Stimulated activated CD4-positive, alpha-beta T cell treated with anti-CD3 and anti-CD28 coated beads, Interleukin-1b, Interleukin-23, amount 100 ng/mL, for 48 hours (primary cell): ENCODE data around the gene TLE4.

Experiments
- DNase-seq: peaks from one replicate; pipeline ENCODE4 v3.0.0-alpha.2; 2020

TLE4 gene

DNA sequence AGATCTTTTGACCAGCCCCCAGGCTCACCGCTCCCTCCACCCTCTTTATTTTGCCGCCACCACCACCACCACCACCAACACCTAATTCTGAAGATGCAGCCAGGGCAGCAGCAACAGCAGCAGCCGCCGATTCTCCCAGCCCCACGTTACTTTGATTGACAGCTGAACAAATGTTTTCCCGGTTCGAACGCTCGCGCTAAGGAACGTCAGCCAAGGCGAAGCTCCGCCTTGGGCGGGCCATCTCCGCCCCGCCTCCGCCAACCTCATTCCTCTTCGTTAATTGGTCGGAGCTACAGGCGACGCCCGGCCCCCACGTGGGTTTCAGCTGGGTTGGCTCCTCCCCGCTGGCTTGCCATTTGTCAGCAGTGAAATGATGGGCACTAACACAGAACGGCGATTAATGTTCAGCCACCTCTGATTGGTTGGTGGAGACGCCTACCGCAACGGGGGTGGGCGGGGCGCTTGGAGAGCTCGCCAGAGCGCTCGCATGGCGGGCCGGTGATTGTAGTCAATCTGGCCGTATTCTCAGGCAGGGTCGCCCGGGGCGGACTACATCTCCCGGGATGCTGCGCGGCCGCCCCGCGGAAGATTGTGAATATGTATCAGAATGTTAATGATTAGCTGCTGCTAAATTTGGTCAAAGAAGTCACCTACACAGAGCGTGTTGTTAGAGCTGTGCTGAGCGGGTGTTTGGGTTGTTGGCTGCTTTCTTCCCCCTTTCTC is at the start of gene TLE4:
Gene TLE4 (plus strand): TSS at position 657 of the 723 bp plus-strand sequence. CDS start 826 bp downstream, outside the sequence.
- DNase-seq, result peak; percentile 100

DNA sequence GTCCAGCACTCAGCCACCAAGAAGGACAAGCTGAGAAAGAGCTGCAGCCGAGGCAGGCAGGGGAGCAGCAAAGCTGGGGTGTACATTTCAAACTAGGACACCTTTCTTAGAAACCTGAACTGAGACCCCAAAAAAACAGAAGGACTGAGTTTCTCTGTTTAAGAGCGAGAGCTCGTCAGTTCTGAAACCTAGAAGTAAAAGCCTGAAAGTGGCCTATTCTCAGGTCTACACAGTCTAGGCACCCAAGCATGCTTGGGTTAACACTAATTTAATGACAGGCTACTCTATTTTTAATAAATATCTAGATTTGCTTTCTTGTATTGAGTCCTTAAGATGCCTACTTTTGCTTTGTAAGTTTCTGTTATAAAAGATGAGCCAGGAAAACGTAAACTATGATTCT is 49.0 kb upstream of the TLE4 start:
- DNase-seq, result no peak

DNA sequence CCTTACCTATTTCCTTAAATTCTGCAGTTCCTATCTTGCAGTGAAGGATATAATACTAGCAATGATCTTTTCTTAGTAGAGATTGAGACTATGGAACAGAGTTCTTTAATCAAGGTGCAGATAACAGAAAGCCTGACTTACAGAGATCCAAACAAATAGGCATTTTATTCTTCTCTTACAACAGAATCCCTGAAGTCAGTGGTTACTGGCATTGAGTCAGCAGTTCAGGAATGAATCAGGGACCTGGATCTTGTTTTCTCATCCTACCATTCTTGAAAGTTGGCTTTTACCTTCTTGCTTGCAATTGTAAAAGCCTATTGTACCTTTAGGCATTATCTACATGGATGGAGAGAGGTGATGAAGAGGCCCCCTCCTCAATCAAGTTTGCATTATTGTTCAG is 47.5 kb upstream of the TLE4 start:
- no peak for DNase-seq

DNA sequence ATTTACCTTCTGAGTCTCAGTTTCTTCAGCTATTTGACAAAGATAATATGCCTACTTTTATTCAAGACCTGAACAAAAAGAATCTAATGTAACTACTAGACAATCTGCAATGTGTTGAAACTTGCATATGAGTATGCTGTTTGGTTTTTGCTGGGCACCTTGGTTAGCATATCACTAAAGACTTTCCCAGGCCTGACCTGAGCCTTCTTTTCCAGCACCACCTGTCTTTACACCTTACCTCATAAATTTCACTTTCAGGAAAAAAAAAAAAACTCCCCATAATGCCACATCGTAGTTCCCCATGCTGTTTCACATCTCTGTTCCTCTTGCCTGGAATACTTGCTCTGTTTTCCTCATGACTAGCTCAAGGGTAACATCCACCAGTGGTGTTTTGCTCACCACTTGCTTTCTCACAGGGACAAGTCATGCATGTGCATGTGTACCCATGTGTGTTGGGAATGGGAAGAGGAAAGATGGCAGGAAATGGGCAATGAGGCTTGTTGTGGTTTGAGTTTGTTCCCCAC is 45.6 kb upstream of the TLE4 start:
- no peak for DNase-seq

DNA sequence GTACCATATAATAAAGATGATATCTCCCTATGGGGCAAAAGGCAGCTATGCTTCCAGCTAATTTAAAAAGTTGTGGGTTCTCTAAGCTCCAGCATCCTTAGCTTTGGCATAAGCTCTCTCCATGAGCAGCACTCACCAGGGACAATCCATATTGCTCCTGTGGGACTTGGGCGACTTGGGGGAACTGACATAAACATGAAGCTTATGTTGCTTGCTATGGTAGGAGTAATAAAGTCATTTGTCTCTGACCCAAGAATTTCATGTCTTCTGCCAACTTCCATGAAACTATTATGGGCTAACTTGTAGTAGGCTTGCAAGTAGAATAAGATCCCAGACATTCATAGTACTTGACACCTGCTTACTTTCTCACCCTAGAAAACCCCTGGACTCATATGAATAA is 36.2 kb upstream of the TLE4 start:
- DNase-seq, result no peak

DNA sequence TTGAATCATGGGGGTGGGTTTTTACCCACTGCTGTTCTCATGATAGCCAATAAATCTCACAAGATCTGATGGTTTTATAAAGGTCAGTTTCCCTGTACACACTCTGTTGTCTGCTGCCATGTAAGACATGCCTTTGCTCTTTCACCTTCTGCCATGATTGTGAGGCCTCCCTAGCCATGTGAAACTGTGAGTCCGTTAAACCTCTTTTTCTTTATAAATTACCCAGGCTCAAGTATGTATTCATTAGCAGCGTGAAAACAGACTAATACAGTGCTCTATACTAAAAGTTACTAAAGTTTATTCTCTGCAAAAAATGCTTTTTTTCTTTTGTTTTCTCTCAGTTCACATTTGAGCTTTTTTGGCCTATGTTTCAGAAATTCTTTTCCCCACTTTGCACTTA is 33.9 kb upstream of the TLE4 start:
- no peak for DNase-seq

DNA sequence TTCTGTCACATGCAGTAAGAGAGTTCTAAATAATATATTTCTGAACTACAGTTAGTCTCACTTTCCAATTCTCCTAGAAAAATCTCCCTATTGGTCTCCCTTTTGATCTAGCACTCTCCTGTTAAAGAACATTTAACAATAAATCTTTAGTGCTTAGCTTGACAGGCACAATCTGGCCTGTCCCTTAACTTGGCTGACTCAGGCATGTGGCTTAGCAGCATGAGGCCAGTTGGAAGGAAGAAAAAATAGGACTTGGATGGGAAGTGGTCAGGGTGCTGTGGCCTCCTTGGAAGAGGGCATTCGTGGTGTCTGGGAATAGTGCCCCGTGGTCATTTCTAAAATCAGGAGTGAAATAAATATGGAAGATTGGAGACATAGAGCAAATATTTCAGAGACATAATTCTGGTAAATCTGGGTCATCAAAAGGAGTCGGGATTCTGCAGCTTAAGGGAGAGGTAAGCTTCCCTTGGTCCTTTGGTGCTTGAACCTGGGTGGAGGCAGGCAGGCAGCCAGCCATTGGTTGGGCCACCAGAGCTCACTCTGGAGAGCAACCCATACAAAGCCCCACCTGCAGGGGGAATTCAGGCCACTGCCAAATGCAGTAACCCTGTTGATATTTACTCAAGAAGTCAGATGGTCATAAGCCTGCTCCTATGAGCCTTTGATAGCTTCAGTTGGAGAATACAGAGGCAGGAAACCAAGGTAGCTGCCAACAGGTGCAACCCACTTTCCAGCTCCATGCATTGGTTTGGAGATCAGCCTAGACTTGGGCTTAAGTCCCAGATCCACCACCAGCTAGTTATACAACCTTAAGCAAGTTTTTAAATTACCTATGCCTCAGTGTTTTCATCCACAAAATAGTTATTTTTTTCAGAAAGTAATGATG is 28.8 kb upstream of the TLE4 start:
- DNase-seq, result no peak

DNA sequence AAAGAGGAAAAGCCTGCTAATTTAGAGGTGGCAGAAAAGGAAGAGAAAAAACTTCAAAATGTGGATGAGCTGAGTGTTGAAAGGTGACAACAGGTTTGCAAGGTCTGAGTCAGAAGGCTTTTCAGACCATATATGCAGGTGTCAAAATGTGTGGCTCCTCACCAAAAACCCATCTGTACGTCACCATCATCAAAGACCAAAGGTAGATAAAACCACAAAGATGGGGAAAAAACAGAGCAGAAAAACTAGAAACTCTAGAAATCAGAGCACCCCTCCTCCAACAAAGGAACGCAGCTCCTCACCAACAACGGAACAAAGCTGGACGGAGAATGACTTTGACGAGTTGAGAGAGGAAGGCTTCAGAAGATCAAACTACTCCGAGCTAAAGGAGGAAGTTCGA is 27.4 kb upstream of the TLE4 start:
- DNase-seq, result peak; percentile 21

DNA sequence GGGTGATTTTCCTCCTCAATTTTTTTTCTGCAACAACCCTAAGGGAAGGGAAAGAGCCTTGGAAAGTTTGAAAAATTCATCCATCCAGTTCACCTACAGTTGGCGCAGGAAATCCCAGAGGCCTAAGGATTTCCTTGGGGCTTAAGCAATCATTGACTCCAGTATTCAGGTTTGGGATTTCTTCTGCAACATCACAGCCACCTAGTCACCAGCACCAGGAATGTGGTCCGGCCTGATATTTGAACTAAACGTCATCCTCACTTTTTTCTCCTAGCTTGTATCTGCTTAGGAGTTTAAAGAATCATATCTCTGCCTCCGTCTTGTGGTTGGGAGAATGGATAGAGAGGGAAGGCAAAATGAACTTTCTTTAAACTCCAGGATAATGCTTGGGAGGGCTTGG is 20.2 kb upstream of the TLE4 start:
- no peak for DNase-seq

DNA sequence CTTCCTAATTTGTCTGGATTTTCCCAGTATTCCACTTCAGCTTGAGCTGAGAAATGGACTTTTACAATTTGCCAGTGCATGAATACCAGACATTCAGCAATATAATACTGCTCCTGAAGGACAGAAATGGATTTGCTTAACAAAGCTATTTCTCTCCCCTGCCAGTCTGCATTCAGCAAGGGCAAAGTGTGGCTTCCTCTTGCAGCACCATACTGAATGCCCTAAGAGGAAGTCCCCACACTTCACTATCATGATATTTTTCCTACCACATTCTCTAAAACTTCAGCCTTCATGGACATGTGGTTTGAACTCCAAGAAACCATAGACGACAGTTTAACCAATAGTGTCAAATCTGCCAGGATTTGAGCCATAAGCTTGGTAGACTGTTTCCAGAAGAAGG is 19.8 kb upstream of the TLE4 start:
- DNase-seq, result no peak

DNA sequence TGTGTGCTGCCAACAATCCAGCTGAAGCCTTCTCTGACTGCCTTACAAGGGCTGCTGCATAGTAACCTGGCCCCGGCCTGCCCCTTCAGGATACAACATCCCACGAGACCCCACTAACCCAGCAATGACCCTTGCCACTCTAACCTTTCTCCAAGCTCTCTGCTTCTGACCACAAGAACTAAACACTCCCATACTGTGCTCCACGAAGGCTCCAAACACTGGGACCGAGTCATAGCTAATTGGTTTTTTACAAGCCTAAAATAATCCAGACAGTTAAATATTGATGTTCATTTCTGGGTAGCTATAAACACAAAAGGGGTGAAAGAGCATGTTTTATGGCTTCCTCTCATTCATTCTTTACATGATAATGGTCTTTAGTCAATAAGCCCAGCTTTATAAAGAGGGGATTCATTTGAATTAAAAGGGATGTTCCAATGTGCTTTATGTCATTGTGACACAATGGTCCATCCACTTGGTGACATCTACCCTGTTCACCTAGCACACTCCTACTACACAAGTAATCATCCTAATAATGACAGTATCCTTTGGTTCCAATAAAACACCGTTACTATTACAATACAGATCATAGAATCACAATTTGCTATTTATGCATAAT is 16.2 kb upstream of the TLE4 start:
- no peak for DNase-seq

DNA sequence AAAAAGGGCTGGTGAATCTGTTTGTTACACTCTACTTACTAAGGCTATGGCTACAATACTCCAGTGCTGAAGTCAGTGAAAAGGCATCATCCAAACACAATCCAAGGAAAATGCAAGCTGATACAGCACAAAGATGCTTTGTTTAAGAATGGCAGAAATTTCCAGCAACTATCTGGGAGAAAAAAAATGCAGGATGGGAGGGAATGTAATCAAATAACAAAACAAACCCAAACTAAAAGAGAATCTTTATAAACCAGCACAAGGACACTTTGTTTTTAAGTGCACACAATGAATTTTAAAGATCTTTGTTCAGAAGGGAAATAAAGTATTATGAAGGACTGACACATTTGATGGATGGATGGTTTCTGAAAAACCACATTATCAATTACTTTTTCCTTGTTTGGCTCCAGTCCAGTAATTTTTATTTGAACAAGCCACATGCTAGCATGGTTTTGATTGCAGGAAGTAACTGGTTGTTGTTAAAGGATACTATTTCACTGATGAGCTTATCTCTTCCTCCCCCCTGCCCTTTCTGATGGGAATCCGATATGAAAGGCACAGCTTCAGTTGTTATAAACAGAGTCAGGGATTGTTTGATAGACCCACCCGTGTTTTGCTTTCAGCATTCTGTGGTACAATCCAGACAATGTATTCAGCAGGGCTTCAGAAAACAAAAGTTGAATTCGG is 12.1 kb upstream of the TLE4 start:
- no peak for DNase-seq

DNA sequence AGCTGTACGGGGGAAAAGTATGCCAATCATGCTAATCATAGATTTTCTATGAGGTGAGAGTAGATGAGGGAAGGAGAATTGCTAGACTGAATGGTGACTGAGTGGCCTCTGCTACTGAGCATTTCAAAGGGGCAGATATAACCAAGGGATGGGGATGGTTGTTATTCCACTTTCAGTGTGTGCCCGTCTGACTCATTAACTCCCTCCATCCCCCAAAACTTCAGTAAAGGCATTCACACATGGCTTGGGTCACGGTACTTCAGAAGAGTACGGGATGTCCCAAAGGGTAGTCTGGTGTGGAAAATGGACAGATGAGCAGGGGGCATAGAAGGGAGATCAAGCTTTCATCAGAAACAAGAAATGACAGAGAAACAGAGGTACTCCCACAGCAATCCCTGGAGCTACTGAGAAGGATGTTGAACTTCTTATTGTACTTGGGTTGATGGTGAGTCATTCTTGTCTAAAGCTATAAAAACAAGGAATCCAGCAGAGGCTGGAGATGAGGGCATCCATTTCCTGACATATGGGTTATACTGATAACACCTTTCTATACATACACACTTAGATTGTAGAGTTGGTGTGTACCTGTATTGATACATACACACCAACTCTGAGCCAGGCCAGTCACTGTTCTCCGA is 8.9 kb upstream of the TLE4 start:
- DNase-seq, result no peak

DNA sequence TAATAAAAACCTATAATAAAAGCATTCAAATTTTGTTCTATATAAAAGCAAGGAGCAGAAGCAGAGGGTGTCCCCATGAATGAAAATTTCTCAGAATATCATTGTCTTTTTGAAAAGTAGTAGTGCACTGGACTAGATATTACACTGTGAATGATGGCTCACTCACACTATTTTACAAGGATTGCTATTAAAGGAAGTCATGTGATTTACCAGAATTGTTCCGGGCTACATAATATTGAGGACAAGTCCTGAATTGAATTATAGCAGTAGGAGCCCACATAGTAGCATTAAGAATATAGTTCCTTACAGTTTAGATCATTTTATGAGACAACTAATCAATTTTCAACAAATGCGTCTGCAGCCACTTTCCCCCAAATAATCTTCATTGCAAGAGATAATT is 7.7 kb upstream of the TLE4 start:
- no peak for DNase-seq

DNA sequence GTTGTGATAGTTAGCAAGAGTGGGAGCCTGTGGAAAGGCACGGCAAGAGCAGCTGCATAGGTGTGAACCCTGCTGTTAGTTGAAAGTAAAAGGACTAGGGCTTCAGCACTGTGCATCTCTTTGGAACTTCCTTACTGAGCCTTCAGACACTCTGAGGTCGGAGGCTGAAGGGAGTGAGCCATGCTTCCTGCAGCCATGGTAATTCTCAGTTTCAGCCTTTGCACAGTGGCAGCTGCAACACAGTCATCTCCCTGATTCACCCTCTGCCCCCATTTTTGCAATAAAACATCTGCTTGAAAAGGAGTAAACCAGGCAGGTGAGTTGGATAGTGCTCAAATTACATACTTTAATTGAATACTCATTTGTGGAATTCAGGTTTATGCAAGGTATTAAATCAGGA is 6.5 kb upstream of the TLE4 start:
- peak; percentile 53 for DNase-seq

DNA sequence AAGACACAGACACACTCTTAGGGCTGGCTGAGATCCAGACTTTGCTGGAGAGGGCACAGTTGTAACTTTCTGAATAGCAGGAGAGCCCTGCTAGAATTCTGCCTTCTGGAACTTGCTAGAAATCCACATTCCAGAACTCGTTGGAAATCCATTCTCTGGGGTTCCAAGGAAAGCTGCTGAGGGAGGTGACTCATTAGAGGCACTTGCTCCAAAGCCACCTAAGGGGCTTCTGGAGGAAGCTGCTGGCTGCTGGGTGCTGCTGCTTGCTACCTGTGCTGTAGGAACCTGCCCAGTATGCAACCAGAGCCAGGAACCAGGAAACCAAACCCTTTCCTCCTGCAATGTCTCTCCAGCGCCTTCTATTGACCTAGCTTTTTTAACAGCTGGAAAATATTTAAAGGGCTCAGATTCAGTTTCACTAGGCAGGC is 4.1 kb upstream of the TLE4 start:
- DNase-seq, result no peak

DNA sequence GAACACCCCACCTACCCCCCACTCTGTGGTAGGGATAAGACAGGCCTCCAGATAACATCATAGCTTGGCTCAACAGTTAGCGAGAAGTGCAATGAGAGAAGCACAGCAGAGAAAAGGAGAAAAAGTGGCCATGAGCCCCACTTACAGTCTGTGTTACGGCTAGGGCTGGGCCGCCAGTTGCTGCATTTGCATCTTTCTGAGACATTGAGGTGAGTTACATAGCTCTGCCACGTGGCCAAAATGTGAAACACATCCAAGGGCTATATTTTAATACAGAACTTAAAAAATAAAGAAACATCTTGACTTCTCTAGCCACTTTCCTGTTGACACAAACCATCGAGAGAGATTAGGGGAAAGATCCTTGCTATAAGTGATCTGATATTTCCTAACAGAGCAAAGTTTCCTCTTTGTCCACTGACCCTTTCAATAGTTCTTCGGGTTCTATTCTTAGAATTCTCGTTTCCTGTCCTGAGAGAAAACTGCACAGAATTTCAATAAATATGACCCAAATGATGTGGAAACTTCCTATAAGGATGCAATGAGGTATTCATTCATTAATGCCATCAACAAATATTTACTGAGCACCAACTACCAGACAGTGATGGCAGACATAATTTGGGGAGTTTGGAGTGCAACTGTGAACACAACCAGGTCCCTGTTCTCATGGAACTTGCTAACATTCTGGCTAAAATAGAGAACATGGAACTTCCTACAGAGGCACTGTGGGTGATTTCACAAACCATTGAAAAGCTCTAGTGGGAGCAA is 3.2 kb upstream of the TLE4 start:
- DNase-seq, result no peak

DNA sequence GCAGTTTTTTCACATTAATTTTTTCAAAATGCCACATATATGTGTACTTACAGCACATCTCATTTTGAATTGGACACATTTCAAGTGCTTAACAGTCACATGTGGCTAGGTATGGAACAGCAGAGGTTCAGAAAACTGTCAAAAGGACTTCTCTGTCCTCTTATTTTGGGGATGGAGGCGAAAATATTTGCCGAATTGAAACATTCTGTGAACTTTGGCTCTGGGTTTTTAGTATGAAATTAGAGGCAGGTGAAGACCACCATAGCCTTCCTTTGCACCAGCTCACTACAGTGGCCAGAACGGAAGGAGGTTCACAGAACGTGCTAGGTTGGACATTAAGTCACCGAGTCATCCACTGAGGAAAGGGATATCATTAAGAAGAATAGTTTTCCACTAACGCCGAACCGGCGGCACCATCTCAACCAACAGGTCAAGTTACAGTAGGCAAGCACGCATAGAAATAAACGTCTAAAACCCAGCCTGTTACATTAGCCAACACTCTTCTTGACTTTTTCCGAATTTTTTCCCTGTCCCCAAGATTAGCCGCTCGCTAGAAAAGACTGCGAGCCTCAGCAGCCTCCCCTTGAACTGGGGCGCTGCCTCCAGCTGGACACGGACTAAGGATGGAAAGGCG is 1.8 kb upstream of the TLE4 start:
- no peak for DNase-seq

DNA sequence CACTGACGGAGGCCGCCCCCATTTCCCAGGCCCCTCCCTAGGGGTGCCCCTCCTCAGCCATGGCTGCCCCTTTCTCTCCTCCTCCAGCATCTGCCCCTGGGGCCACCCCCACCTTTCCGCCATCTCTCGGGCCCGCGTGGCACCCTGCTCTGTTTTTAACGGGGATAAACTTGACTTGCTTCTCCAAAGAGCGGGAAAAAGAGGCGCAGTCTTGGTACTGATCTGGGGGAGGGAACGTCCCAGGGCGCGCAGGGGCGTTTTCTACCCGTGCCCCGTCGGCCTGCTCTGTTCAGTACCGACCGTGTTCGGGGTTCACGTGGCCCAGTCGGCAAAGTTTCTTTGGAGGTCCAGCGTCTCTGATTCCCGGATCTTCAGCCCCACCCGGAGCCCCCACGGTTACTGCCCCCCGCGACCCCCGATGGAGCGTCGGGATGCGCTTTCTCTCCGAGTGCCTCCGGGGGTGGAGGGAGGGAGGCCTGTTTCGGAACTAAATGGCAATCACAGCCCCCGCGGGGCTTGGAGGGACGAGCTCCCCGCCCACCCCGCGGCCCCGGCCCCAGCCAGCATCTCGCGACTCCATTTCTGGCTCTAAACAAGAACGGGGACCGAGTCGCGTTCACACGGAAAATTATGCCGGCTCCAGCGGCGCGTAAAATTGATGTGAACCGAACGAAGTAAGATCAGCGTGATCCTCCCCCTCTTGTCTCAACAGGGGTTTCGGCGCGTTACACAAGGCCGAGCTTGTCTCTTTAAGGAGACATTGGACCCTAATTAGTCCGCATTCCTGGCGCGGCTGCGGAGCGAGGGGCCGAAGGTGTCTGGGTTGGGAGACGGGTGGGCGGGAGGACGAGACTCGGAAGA is 1.1 kb upstream of the TLE4 start:
- DNase-seq, result peak; percentile 50

DNA sequence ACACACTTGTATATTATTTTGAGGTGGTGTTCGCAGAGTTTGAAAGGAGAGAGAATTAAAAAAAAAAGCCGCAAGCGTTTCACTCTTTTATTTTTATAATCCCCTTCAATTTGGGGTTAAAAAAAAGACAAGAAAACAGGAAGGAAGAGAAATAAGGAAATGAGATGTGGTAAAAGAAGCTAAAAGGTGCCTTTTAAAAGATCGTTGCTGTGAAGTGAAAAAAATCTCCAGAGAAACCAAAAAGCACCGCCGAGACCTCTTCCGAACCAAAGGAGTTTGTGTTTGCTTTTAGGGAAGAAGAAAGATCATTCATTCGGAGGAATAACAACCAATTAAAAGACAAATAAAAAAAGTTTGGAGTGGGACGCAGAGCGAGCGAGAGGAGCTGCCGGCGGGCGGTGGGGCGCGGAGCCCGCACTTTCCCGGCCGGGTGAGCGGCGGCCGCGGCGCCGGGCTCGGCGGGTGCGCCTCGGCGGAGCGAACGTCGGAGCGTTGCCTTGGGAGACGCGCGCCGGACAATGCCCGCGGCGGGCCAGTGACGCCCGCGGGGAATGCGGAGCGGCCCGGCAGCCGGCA is 355 bp downstream of the TLE4 start:
- no peak for DNase-seq
